ENCODE measurements around the gene TTC33.
"Not testable (repeated sequence)": the region's sequence is repeated elsewhere in the genome, so short reads cannot be mapped to it uniquely, and the experiment has no call there.

TTC33 gene

DNA sequence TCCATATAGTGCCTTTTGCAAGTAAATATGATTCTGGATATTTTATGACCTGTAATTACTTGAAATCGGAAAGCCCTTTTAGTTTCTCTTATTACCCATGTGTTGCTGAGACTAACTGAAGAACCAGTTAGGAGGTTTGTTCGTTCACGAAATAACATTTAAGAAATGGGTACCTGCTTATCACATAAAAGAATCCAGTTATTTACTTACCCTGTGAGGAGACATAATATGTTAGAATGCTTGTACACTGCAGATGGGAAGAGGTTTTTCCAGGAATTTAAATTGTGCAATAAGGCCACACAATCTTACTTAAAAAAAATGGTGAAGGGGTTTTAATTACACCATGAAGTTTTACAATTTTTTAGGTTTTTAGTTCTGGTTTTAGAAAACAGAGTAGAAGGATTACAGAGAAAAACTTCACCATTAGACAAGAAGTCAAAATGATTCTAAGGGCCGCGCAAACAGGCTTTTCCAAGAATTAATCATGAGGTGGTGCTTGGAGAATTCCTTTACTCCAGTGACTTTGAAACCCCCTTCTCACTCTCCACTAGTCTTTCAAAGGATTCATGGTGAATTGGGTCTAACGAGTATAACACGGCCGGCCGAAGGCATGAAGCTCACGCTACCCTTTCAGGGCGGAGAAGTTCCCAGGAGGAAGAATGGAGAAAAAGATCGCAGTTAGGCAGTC, 77.2 kb downstream of the TTC33 start:
- DNase-seq, result no peak

GRCh38 chr5:40678026-40678425, 77.7 kb downstream of the TTC33 start:
- DNase-seq, result no peak

- DNase-seq, result no peak
Measured at GRCh38 chr5:40677456-40677855, 78.3 kb downstream of the TTC33 start.

DNA sequence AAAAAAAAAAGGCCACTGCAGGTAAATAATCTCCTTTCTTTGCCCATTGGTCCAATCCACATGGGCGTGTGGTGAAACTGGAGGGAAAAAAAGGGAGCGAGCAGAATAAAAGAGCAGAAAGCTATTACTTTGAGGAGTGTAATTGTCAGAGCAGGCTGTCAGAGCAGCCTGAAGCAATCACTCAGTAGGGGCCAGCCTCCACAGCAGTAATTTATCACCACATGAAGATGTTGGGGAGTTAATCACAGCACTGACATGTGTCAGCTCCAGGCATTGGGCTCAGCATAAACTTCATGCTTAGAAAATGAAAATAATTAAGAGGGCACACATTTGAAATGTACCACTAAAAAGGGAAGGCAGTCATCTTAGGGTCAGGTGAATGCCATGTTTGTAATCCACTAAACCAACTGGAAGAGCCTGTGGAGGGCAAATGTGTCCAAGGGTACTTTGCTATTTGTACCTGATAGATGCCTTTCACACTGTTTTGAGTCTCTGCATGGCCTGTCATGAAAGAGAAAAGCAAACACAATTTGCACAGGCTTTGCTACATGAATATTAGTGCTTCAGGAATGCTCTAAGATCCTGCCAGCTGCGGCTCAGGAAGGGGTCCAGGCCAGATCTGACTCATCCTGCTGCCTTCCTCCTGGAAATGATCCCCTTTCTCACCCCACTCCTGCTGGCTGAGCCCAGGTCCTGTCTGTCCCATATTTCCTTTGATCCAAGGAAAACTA, 79.0 kb downstream of the TTC33 start:
- peak; percentile 71 for DNase-seq

- DNase-seq, result no peak
Measured at GRCh38 chr5:40675396-40676133, 80.2 kb downstream of the TTC33 start.

DNA sequence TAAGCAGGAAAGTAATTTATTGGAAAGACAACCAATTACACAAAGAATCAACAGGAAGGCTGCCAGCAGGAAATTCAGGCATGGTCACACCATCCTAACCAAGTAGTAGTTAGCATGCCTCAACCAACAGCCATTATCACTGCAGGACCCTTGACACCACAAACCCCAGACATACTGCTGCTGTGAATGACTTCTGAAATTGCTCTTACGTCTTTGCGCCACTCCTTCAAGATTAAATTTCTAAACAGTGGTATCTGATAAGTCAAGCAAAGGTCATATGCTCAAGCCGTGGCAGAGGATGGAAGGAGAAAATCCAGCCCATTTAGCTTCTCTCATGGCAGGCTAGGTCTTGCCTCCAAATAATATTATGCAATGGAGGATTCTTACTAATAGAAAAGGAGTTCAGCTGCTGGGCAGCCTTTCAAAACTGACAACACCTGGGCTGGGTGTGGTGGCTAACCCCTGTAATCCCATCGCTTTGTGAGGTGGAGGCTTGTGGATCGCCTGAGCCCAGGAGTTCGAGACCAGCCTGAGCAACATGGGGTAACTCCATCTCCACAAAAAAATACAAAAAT, 81.0 kb downstream of the TTC33 start:
- DNase-seq, result no peak

GRCh38 chr5:40672425-40672824, 83.3 kb downstream of the TTC33 start:
- no peak for DNase-seq

- DNase-seq, result no peak
Measured at GRCh38 chr5:40669606-40670390, 86.0 kb downstream of the TTC33 start.

DNA sequence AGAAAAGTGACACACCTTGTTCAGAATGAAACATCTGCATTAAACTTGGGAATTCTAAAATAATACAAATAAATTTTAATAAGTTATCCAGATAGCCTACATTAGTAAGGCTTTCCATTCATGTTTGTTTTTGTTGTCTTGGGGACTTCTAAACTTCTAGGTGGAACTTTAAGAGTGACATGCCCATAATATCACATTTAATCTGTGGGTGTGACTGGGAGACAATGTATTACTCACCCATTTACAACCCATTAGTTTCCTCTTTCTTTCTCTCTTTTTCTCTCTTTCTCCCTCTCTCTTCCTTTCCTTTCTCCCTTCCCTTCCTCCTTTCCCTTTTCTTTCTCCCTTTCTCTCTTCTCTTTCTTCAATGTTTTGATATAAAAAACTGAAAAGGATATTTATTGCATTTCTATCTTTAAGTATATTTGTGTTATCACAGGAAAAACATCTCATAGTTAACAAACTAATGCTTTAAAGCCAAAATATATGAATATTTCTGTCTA, 88.5 kb downstream of the TTC33 start:
- no peak for DNase-seq

- no peak for DNase-seq
Measured at GRCh38 chr5:40666657-40667056, 89.1 kb downstream of the TTC33 start.

DNA sequence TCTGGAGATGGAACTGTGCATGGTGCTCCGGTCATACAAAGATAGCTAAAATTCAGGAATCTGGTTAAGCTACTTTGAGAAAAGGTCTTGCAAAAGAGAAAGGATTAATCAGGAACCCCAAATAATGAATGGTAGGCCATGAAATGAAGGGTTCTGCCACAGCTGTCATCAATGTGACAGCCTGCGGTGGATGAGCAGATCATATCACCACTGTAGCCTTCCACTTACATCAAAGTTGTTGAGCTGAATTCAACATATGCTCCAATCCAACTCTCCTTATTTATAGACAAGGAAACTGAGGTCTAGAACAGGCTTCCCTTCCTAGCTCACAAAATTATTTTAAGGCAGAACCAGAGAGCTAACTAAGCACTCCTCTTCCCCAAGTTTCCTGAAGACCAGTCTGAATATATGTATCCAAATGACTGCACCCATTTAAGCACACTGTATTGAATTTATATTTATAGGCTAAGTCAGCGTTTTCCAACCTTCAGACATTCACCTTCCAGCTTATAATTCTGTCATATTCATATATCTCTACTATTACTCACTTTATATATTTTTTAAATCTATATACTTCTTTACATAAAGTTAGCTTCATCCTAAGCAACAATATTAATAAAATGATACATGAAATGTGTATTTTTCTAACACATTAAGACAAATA, 90.0 kb downstream of the TTC33 start:
- no peak for DNase-seq

DNA sequence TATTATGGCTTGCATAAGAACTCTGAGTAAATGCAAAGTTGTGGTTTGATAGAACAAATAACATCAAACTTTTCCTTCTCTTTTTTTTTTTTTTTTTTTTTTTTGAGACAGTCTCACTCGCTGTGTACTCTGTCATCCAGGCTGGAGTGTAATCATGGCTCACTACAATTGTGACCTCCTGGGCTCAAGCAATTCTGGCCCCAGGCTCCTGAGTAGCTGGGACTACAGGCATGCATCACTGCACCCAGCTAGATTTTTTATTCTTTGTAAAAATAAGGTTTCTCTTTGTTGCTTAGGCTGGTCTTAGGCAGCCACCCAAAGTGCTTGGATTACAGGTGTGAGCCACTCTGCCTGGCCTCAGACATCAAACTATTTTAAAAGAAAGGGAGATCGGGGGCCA, 95.0 kb downstream of the TTC33 start:
- no peak for DNase-seq

GRCh38 chr5:40656766-40657165, 99.0 kb downstream of the TTC33 start:
- DNase-seq, result no peak

- DNase-seq, result not testable (repeated sequence)
Measured at GRCh38 chr5:40656091-40656490, 99.7 kb downstream of the TTC33 start.

DNA sequence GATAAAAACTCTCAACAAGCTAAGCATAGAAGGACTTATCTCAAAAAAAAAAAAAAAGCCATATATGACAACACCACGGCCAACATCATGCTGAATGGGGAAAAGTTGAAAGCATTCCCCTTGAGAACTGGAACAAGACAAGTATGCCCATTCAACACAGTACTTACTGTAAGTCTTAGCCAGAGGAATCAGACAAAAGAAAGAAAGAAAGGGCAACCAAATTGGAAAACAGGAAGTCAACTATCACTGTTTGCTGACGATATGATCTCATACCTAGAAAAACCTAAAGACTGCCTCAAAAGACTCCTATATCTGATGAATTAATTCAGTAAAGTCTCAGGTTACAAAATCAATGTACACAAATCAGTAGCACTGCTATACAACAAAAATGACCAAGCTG, 100.6 kb downstream of the TTC33 start:
- DNase-seq, result no peak

DNA sequence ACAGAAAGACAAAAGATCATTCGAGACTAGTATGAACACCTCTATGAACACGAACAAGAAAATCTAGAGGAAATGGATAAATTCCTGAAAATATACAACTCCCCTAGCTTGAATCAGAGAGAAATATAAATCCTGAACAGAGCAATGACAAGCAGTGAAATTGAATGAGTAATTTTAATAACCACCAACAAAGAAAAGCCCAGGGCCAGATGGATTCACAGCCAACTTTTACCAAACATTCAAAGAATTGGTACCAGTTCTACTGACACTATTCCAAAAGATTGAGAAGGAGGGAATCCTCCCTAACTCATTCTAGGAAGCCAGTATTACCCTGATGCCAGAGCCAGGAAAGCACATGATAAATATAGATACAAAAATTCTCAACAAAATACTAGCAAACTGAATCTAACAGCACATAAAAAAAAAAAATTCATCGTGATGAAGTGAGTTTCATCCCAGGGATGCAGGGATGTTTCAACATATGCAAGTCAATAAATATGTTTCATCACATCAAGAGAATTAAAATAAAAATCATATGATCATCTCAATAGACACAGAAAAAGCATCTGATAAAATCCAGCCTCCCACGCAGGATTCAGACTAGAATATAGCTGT, 101.3 kb downstream of the TTC33 start:
- no peak for DNase-seq

DNA sequence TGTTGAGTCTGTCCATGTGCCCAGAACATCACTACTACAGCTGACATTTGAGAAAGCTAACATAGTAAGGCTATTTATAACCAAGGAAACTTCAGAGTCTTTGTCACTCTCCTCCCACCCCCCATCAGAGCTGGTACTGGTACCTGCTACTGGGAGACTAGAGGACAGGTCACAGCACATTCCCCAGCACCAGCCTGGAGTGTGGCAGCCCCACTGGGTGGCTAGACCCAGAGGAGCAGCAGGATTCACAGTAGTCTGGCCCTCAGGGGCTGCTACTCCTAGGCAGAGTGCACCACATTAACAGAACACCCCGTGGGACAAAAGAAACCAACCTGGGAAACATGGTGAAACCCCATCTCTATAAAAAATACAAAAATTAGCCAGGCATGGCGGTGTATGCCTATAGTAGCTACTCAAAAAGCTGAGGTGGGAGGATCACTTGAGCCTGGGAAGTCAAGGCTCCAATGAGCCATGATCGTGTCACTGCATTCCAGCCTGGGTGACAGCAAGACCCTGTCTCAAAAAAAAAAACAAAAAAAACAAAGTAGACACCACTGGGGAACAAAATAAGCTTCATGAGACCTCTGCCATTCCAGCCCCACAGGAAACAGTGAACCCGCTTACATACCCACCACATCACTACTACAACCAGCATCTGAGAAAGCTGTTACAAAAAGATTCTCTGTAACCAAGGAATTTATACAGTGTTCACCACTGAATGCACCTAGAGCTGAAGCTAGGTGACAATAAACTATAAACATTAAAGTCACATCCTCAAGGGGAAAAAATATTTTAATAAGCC, 102.3 kb downstream of the TTC33 start:
- no peak for DNase-seq

- no peak for DNase-seq
Measured at GRCh38 chr5:40652441-40653220, 103.1 kb downstream of the TTC33 start.

DNA sequence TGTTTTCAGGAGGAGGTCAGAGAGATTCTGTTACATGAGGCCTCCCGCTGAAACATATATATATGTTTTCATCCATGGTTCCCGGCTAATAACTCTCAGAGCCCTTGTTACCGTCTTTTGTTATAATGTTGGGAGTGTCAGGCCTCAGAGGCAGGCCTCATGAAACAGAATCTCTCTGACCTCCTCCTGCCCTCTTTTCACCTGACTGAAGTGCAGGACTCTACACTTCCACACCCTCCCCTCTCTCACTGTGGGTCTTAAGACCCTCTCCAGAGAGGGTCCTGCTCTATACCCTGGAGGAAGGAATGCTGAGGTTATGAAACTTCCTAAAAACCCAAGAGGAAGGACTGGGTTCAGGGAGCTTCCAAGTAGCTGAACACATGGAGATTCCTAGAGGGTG, 104.6 kb downstream of the TTC33 start:
- DNase-seq, result no peak
